CD4-positive, CD25-positive, alpha-beta regulatory T cell (primary cell): ENCODE measurements around the gene CCR5AS.

ENCODE experiments used
- ATAC-seq, 2 donors: fragments of 150-1000 bp; cut with Tn5 transposase; one replicate each; pipeline ENCODE4 v1.10.0; 2021; ENCODE audit warnings: low read depth in 2 of 2, moderate number of reproducible peaks in 2 of 2, moderate library complexity in 1 of 2
- DNase-seq, 3 donors: peaks; one replicate each; pipeline versions ENCODE4 v3.0.0 to v3.0.0-alpha.2; 2012 to 2022; ENCODE audit warnings: mixed read lengths in 1 of 3
- H3K27ac ChIP-seq: one replicate; pipeline ENCODE4 v1.7.0; 2013; ENCODE audit warnings: mild to moderate bottlenecking, low read length; ENCODE audit not compliant: insufficient read depth, poor library complexity, severe bottlenecking
- H3K27me3 ChIP-seq: one replicate; pipeline ENCODE4 v1.7.0; 2013; ENCODE audit warnings: low read length; ENCODE audit not compliant: control insufficient read depth, insufficient read depth
- H3K36me3 ChIP-seq: one replicate; pipeline ENCODE4 v1.7.0; 2013; ENCODE audit warnings: mild to moderate bottlenecking, low read length, moderate library complexity; ENCODE audit not compliant: control insufficient read depth, insufficient read depth
- H3K4me1 ChIP-seq: 2 replicates; pipeline ENCODE4 v1.7.0; 2013; ENCODE audit warnings: mild to moderate bottlenecking, low read length; ENCODE audit not compliant: insufficient read depth, control insufficient read depth, poor library complexity, severe bottlenecking
- H3K4me3 ChIP-seq: one replicate; pipeline ENCODE4 v1.7.0; 2013; ENCODE audit warnings: low read depth, mild to moderate bottlenecking, low read length, moderate library complexity
- H3K9me3 ChIP-seq, 2 experiments: 1 replicate in 1 of 2; 2 replicates in 1 of 2; pipeline ENCODE4 v1.7.0; 2013; ENCODE audit warnings: low read length in 2 of 2, mild to moderate bottlenecking in 1 of 2, moderate library complexity in 1 of 2; ENCODE audit not compliant: control insufficient read depth in 2 of 2
- H3K27ac Mint-ChIP-seq, 3 donors: one replicate each; pipeline ENCODE4 v1.8.0; 2020 to 2022; ENCODE audit warnings: mild to moderate bottlenecking in 3 of 3, mixed read lengths in 3 of 3, moderate library complexity in 2 of 3
- H3K27me3 Mint-ChIP-seq: one replicate; pipeline ENCODE4 v1.8.0; 2022; ENCODE audit warnings: mild to moderate bottlenecking, mixed read lengths
- H3K36me3 Mint-ChIP-seq: one replicate; pipeline ENCODE4 v1.8.0; 2020; ENCODE audit warnings: mixed read lengths
- H3K4me1 Mint-ChIP-seq, 4 donors: one replicate each; pipeline ENCODE4 v1.8.0; 2020 to 2022; ENCODE audit warnings: mixed read lengths in 4 of 4, mild to moderate bottlenecking in 1 of 4
- H3K4me3 Mint-ChIP-seq, 4 donors: one replicate each; pipeline ENCODE4 v1.8.0; 2020 to 2022; ENCODE audit warnings: mild to moderate bottlenecking in 4 of 4, mixed read lengths in 4 of 4, moderate library complexity in 3 of 4
- H3K9me3 Mint-ChIP-seq, 7 donors: one replicate each; pipeline ENCODE4 v1.8.0; 2020 to 2022; ENCODE audit warnings: mixed read lengths in 7 of 7, mild to moderate bottlenecking in 3 of 7, moderate library complexity in 2 of 7

The CCR5AS gene

DNA sequence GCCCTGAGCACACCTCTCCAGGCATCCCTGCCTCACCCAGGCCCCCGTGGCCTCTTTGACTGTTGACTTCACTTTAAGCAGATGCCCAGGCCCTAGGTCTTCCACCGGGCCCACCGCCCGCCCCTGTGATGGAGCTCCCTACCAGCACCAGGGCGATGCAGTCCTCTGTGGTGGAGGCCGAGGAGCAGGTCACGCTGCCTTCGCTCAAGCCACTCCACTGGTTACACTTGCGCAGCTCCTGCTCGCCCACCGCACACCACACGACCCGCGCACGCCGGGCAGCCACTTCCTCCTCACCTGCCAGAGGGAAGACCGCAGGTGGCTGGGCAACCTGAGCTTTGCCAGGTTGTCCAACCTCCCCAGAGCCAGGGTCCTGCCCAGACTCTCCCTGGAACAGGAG, 41.9 kb upstream of the CCR5AS start:
- H3K9me3 Mint-ChIP-seq, result no peaks in the 10 kb centered on the region
- H3K4me3 Mint-ChIP-seq, result no peak overlapping the region
- DNase-seq, result no peak
- H3K27ac Mint-ChIP-seq, result no peak overlapping the region
- H3K27me3 ChIP-seq, result peaks cover 1% of the 10 kb centered on the region
- no peaks in the 10 kb centered on the region for H3K4me1 ChIP-seq
- H3K36me3 Mint-ChIP-seq, result no peaks in the 10 kb centered on the region
- H3K4me3 ChIP-seq, result no peak overlapping the region
- ATAC-seq, result no peak
- no peaks in the 10 kb centered on the region for H3K9me3 ChIP-seq
- no peak overlapping the region for H3K27ac ChIP-seq
- peaks cover 14% of the 10 kb centered on the region for H3K27me3 Mint-ChIP-seq
- no peaks in the 10 kb centered on the region for H3K36me3 ChIP-seq
- no peaks in the 10 kb centered on the region for H3K4me1 Mint-ChIP-seq

DNA sequence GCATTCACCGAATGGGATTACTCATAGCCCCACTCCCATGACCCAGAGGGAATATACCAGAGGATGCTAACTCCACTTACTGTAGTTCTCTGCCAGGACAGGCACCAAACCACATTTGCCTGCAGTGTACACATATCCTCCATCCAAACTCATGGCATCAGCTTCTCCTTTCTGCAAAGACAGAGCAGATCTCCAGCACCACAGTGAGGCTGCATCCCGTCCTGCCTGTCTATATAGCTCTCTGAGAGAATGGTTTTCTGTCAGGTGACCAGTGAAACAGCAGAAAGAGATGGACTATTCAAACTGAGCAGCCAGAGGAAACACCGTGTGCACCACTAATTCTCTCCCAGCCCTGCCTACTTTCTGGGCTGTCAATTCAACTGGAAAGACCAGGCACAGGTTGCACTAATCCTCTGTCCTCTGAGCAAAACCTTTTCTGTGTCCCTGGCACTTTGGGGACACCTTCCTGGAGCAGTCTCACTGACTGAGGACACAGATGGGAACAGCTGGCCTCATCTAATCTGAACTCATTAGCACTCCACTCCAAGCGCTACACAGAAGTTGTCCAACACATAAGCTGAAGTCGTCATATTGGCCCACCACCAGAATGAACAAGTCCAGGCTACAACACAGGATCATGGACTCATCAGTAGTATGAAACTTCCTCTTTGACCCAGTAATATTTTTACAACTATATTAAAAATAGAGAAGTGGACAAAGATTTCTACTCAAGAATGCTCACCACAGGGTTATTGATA, 40.5 kb upstream of the CCR5AS start:
- H3K27me3 Mint-ChIP-seq, result peaks cover 7% of the 10 kb centered on the region
- Histone ChIP-seq H3K36me3 (no peaks in the 10 kb centered on the region), H3K27ac (no peak overlapping the region), H3K9me3 (no peaks in the 10 kb centered on the region), H3K4me3 (no peak overlapping the region), H3K4me1 (no peaks in the 10 kb centered on the region), H3K27me3 (no peaks in the 10 kb centered on the region)
- DNase-seq (no peak), ATAC-seq (no peak)
- H3K27ac Mint-ChIP-seq, result no peak overlapping the region
- peak overlapping the region in 1 of 4 donors; percentile 2 for H3K4me3 Mint-ChIP-seq
- no peaks in the 10 kb centered on the region for H3K4me1 Mint-ChIP-seq
- H3K36me3 Mint-ChIP-seq, result no peaks in the 10 kb centered on the region
- no peaks in the 10 kb centered on the region for H3K9me3 Mint-ChIP-seq

DNA sequence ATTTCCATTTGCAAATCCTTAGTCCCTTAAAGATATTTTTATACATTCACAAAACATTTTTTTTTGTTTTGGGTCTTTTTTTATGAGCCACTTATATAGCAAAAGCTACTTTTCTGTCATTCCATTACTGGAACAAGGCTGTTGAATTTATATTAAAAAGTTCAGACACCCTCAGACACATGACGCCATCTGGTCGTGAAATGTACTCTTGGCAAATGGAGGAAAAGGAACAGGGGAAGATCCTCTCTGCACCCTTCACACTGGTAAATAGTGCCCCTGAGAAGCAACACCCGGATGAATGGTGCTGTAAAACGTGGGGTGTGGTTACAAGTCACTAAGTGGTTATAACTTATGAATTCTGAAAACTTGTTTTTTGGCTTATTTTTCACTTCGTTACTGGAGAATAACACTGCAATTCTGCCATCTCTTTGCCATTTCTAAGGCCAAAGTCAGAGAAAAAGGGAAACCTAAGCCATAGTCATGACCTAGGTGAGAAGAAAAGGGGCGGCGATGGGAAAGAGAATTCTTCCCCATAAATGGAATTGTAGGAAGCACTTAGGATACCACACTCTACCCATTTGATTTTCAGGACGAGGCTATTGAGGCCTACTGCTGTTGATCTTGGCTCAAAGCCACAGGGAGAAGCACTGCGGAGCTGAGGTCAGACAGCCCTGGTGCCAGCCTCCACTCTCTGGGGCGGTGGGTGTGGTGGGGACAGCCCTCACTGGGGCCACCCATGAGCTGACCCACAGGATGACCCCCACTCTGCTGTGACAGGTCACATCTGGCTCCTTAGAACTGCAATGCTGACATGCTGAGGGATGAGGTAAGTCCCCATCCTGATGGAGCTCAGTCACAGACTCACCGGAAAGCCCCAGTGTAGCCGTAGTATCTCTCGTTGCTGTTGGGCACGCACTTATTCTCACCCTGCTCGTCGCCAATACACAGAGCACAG, 36.0 kb upstream of the CCR5AS start:
- peaks cover 8 to 11% (median 9%) of the 10 kb centered on the region in 4 donors for H3K4me1 Mint-ChIP-seq
- no peaks in the 10 kb centered on the region for H3K9me3 ChIP-seq
- ATAC-seq (no peak), DNase-seq (peak in 1 of 3 donors; percentile 71)
- no peaks in the 10 kb centered on the region for H3K4me1 ChIP-seq
- no peak overlapping the region for H3K4me3 Mint-ChIP-seq
- no peaks in the 10 kb centered on the region for H3K27me3 Mint-ChIP-seq
- H3K27ac ChIP-seq, result no peak overlapping the region
- H3K4me3 ChIP-seq, result no peak overlapping the region
- H3K9me3 Mint-ChIP-seq, result peaks cover 0 to 2% (median 0%) of the 10 kb centered on the region in 7 donors
- H3K27me3 ChIP-seq, result no peaks in the 10 kb centered on the region
- H3K27ac Mint-ChIP-seq, result no peak overlapping the region
- H3K36me3 ChIP-seq, result no peaks in the 10 kb centered on the region
- no peaks in the 10 kb centered on the region for H3K36me3 Mint-ChIP-seq

DNA sequence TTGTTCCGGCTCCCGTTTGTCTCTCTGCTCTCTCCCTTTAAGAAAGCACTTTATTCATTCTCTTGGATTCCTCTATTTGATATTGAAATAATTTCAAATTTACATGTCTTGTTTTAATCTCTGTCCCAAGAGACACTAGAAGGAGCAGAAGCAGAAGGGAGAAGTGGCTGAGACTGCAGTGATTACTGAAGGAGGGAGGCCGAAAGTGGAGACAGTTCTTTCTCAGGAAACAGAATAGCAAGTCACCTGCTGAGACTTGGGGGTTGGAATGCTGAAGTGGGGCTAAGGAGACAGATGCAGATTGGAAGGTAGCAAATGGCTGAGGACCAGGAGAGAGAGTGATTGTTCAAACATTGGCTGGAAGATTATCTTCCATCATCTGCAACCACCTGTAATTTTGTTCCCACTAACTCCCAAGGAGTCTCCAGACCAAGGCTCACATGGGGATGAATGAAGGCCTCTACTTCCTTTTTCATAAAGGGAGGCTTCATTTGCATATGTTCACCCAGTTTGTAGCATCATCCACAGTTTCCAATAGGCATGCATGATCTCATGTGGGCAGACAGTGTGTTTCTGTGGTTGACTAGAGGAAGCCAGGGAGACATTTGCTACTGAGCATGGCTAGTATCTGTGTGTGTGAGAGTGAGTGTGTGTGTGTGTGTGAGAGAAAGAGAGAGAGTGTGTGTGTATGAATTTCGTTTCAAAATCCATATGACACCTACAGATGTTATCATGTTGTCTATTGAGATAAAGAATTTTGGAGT, 33.8 kb upstream of the CCR5AS start:
- ATAC-seq (peak; percentile 64 to 83), DNase-seq (peak in 1 of 3 donors; percentile 52)
- Histone ChIP-seq H3K4me3 (no peak overlapping the region), H3K4me1 (no peaks in the 10 kb centered on the region), H3K27ac (no peak overlapping the region), H3K36me3 (no peaks in the 10 kb centered on the region), H3K27me3 (no peaks in the 10 kb centered on the region), H3K9me3 (no peaks in the 10 kb centered on the region)
- Mint-ChIP-seq H3K27ac (peak overlapping the region; percentile 21 to 45 (median 34)), H3K36me3 (no peaks in the 10 kb centered on the region), H3K27me3 (no peaks in the 10 kb centered on the region), H3K9me3 (peaks cover 0 to 2% (median 0%) of the 10 kb centered on the region in 7 donors), H3K4me1 (peaks cover 8 to 11% (median 9%) of the 10 kb centered on the region in 4 donors), H3K4me3 (no peak overlapping the region)

DNA sequence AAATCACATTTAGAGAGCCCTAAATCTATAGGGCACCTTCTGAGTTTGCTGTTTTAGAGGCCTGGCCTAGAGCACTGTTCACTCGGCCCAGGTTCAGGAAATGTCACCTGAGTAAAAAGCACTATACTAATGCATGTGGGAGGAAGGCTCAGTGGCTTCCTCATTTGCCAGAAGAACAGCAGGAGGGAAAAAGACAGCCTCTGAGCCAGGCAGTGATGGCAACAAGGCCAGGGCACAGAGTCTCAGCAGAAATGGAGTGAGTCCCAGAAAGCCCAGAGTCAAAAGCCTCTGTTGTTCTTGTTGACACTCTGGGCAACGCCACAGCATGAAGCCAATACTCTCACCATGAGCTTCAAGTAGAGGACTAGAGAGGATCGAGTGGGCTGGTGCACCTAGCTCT, 32.0 kb upstream of the CCR5AS start:
- Histone ChIP-seq H3K4me3 (no peak overlapping the region), H3K27me3 (no peaks in the 10 kb centered on the region), H3K9me3 (no peaks in the 10 kb centered on the region), H3K27ac (no peak overlapping the region), H3K4me1 (no peaks in the 10 kb centered on the region), H3K36me3 (no peaks in the 10 kb centered on the region)
- Mint-ChIP-seq H3K4me3 (no peak overlapping the region), H3K4me1 (peaks cover 8 to 11% (median 10%) of the 10 kb centered on the region in 4 donors), H3K27me3 (no peaks in the 10 kb centered on the region), H3K9me3 (peaks cover 0 to 2% (median 0%) of the 10 kb centered on the region in 7 donors), H3K36me3 (no peaks in the 10 kb centered on the region), H3K27ac (no peak overlapping the region)
- ATAC-seq, result no peak
- DNase-seq, result no peak

DNA sequence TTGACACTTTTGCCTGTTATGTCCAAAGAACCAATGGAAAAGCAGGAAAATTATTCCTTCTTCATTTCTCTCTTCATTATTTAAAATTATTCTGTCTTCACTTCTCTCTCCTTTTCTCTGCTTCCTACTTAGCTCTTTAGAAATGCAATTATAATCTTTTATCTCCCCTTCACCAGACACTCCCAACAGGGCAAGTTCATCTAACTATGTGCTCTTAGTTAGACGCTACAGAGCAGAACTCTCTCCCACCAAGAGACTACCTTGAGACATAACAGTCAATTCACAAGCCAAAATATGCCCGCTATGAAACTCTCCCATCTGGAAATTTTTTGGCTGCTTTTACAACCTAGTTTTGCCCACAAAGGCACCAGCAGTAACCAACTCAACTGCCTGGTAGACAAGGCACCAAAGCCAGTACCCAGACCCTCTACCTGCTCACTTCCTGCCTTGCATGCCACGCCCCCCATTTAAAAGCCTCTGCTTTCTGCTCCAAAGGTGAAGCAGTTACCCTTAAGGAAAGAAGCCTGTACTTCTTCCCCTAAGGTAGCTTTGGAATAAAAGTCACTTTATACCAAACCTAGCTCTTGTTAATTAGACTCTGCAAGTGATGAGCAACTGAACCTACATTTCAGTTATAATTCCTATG, 28.3 kb upstream of the CCR5AS start:
- no peaks in the 10 kb centered on the region for H3K36me3 ChIP-seq
- peaks cover 0 to 2% of the 10 kb centered on the region in 2 experiments for H3K9me3 ChIP-seq
- DNase-seq, result peak in 1 of 3 donors; percentile 26
- Mint-ChIP-seq H3K4me3 (no peak overlapping the region), H3K36me3 (peaks cover 6% of the 10 kb centered on the region), H3K4me1 (peaks cover 0 to 2% (median 0%) of the 10 kb centered on the region in 4 donors), H3K27me3 (peaks cover 11% of the 10 kb centered on the region), H3K27ac (peak overlapping the region in 1 of 3 donors; percentile 44), H3K9me3 (peaks cover 0 to 12% (median 4%) of the 10 kb centered on the region in 7 donors)
- H3K27ac ChIP-seq, result no peak overlapping the region
- ATAC-seq, result no peak
- H3K27me3 ChIP-seq, result no peaks in the 10 kb centered on the region
- H3K4me3 ChIP-seq, result no peak overlapping the region
- H3K4me1 ChIP-seq, result no peaks in the 10 kb centered on the region

DNA sequence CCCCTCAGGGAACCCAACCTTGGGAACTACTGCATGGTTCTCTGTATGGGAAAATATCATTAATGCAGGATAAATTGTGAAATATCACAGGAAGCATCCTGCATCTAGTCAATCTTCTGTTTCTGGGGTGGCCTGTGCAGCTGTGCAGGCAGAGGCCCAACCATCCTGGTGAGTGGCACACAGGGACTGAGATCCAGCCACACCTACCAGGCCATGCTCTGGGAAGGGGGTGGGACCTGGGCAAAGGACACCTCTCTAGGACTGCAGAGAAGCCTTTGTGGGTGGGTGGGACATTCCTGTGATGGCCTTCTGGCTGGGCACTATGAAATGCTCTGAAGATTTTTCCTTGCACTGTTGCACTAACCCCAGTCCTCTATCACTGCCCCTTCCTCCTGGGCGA, 27.0 kb upstream of the CCR5AS start:
- DNase-seq, result no peak
- no peak for ATAC-seq

More for the DNA sequence above, 27.0 kb upstream of the CCR5AS start:
- Mint-ChIP-seq H3K27ac (no peak overlapping the region), H3K4me1 (peaks cover 0 to 2% (median 0%) of the 10 kb centered on the region in 4 donors), H3K27me3 (peaks cover 12% of the 10 kb centered on the region), H3K36me3 (peaks cover 6% of the 10 kb centered on the region), H3K9me3 (peaks cover 0 to 12% (median 4%) of the 10 kb centered on the region in 7 donors), H3K4me3 (no peak overlapping the region)
- no peaks in the 10 kb centered on the region for H3K4me1 ChIP-seq
- H3K27ac ChIP-seq, result no peak overlapping the region
- peaks cover 0 to 2% of the 10 kb centered on the region in 2 experiments for H3K9me3 ChIP-seq
- no peak overlapping the region for H3K4me3 ChIP-seq
- H3K36me3 ChIP-seq, result no peaks in the 10 kb centered on the region
- H3K27me3 ChIP-seq, result no peaks in the 10 kb centered on the region
